SK-N-SH treated with all-trans-retinoic acid at 6 μM for 48 hours (cell line): Measurements from ENCODE around the gene DPP9.

Source experiments
- CSDC2 ChIP-seq: fragments of 250-450 bp; sonication (Bioruptor Pico); IDR thresholded peaks from 2 replicates; pipeline ENCODE4 v1.5.0; 2020; ENCODE audit warnings: mild to moderate bottlenecking, moderate library complexity
- POU6F1 ChIP-seq: fragments of 250-450 bp; sonication (Bioruptor Pico); IDR thresholded peaks from 2 replicates; pipeline ENCODE4 v1.8.0; 2021; ENCODE audit warnings: low read depth, mild to moderate bottlenecking, moderate library complexity, borderline replicate concordance
- ZNF70 ChIP-seq: fragments of 450-650 bp; formaldehyde crosslinking; IDR thresholded peaks from 2 replicates; pipeline ENCODE4 v1.5.0; 2020; ENCODE audit warnings: mild to moderate bottlenecking, moderate library complexity

- no peak for TF ChIP-seq POU6F1
- TF ChIP-seq CSDC2 (CRISPR knock-in tag): no peak
- TF ChIP-seq ZNF70 (CRISPR knock-in tag): no peak
Observed at GRCh38 chr19:4697304-4697703, 26.3 kb downstream of the DPP9 start.
